PC-9 (cell line): Measurements from ENCODE around the gene SP3.

ENCODE experiments used
- CTCF ChIP-seq: fragments of 200-600 bp; sonication (generic); conservative IDR thresholded peaks from 2 replicates; pipeline ENCODE4 v1.6.1; 2017; ENCODE audit warnings: mixed run types, antibody characterized with exemption, mild to moderate bottlenecking, moderate library complexity
- EZH2 ChIP-seq: fragments of 200-600 bp; sonication (generic); IDR thresholded peaks from 2 replicates; pipeline ENCODE4 v1.8.0; 2017; ENCODE audit warnings: antibody characterized with exemption, low read depth

- no peak for TF ChIP-seq CTCF
- no peak for TF ChIP-seq EZH2
These were observed 48.2 kb upstream of the SP3 start for GRCh38 chr2:174013315-174013751.
